Measurements from ENCODE around the gene IGFL4.

The IGFL4 gene

GRCh38 chr19:46031781-46032596 lies 8.8 kb downstream of the IGFL4 start:
- H3K4me3 ChIP-seq (ENCODE audit: low read depth, low read length), result no peak overlapping the region
- TF ChIP-seq CTCF (IDR thresholded peaks at IDR 0.05; ENCODE audit: borderline replicate concordance, insufficient read depth, low read depth, low read length), result no peak

GRCh38 chr19:46030812-46031550 lies 9.8 kb downstream of the IGFL4 start:
- no peak for TF ChIP-seq CTCF (IDR thresholded peaks at IDR 0.05; ENCODE audit: borderline replicate concordance, insufficient read depth, low read depth, low read length)

GRCh38 chr19:46025835-46026234 lies 15.0 kb downstream of the IGFL4 start:
- no peak overlapping the region for H3K4me3 ChIP-seq (ENCODE audit: low read depth, low read length)
- no peak for TF ChIP-seq CTCF (IDR thresholded peaks at IDR 0.05; ENCODE audit: borderline replicate concordance, insufficient read depth, low read depth, low read length)

More at GRCh38 chr19:46030812-46031550, 9.8 kb downstream of the IGFL4 start:
- H3K4me3 ChIP-seq (ENCODE audit: low read depth, low read length), result no peak overlapping the region

- no peak for TF ChIP-seq CTCF (IDR thresholded peaks at IDR 0.05; ENCODE audit: borderline replicate concordance, insufficient read depth, low read depth, low read length)
- H3K4me3 ChIP-seq (ENCODE audit: low read depth, low read length), result no peak overlapping the region
Observed at GRCh38 chr19:46023311-46023779, 17.5 kb downstream of the IGFL4 start.

- H3K4me3 ChIP-seq (ENCODE audit: low read depth, low read length), result no peak within 1 kb of the TSS
- no peak for TF ChIP-seq CTCF (IDR thresholded peaks at IDR 0.05; ENCODE audit: borderline replicate concordance, insufficient read depth, low read depth, low read length)
Observed at GRCh38 chr19:46022431-46023310, 18.1 kb downstream of the IGFL4 start, which contains the start of gene PGLYRP1. Gene PGLYRP1 (minus strand): TSS chr19:46023053. CDS start chr19:46023021, 32 bp downstream.

- H3K4me3 ChIP-seq (ENCODE audit: low read depth, low read length), result no peak overlapping the region
- TF ChIP-seq CTCF (IDR thresholded peaks at IDR 0.05; ENCODE audit: borderline replicate concordance, insufficient read depth, low read depth, low read length), result no peak
Observed at GRCh38 chr19:46022061-46022430, 18.8 kb downstream of the IGFL4 start.

Measured in GM12875 (cell line).